GM13977 (cell line): ENCODE measurements around the gene KDELR3.

Experiments
- DNase-seq: peaks from one replicate; pipeline ENCODE4 v3.0.0; 2012; ENCODE audit warnings: low spot score
- in situ Hi-C: fragments of 300-500 bp; cut with MboI; formaldehyde crosslinking; loops from one replicate; pipeline ENCODE4 v1.12.0; 2022; ENCODE audit warnings: low sequenced_read_pairs, low pct_unique_long_range_greater_than_20kb, mixed read lengths, inconsistent platforms; ENCODE audit not compliant: unreplicated experiment
- TF ChIP-seq, protein P1 (sequence below): IDR thresholded peaks from 2 replicates; pipeline ENCODE4 v1.5.1; 2012; ENCODE audit warnings: mild to moderate bottlenecking, control low read depth; ENCODE audit not compliant: insufficient read depth; ENCODE audit errors: extremely low read depth, missing control alignments

KDELR3 gene

DNA sequence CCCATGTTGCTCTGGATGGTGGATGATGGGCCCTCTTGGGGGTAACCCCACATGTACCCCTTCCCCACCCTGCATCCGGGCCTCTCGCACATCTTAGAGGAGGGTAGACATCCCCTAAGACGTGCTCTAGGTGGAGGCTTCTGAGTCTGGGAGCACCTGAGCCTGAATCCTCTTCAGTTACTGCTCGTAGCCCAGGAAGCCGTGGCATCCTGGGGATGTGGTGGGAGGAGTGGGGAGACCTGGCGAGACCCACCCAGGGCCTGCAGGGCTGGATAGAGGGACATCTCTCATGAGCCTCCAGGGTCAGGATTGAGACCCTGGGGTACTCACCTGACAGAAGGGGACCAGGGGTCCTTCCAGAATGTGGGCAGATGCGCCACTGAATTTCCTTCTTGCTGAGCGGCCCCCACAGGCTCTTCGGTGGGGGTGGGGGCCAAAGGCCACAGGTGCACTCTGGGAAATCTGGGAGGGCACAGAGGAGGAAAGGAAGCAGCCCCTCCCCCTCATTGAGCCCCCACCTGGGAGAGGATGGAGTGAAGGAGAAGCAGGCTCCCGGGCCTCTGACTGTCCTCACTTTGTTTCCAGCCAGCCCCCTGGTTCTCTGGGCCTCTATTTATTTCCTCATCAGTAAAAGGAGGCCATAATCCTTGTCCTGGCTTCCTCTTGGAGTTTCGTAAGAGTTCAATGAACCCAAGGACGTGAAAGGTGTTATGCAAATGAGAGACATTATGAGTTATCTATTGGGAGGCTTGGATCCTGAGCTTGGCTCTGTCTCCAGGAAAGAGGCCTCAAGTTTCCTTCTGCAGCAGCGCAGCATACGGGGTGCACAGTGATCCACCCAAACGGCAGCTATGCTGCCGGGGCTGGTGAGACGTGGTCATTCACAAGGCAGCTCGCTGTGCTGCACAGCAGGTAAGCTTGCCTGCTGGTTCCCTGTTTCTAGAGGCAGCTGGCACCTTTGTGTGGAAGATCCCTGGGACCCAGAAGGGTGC, 44.1 kb upstream of the KDELR3 start:
- TF ChIP-seq, protein P1, sequence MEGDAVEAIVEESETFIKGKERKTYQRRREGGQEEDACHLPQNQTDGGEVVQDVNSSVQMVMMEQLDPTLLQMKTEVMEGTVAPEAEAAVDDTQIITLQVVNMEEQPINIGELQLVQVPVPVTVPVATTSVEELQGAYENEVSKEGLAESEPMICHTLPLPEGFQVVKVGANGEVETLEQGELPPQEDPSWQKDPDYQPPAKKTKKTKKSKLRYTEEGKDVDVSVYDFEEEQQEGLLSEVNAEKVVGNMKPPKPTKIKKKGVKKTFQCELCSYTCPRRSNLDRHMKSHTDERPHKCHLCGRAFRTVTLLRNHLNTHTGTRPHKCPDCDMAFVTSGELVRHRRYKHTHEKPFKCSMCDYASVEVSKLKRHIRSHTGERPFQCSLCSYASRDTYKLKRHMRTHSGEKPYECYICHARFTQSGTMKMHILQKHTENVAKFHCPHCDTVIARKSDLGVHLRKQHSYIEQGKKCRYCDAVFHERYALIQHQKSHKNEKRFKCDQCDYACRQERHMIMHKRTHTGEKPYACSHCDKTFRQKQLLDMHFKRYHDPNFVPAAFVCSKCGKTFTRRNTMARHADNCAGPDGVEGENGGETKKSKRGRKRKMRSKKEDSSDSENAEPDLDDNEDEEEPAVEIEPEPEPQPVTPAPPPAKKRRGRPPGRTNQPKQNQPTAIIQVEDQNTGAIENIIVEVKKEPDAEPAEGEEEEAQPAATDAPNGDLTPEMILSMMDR: no peak
- no peak for DNase-seq
- in situ Hi-C loops: no loop called here

DNA sequence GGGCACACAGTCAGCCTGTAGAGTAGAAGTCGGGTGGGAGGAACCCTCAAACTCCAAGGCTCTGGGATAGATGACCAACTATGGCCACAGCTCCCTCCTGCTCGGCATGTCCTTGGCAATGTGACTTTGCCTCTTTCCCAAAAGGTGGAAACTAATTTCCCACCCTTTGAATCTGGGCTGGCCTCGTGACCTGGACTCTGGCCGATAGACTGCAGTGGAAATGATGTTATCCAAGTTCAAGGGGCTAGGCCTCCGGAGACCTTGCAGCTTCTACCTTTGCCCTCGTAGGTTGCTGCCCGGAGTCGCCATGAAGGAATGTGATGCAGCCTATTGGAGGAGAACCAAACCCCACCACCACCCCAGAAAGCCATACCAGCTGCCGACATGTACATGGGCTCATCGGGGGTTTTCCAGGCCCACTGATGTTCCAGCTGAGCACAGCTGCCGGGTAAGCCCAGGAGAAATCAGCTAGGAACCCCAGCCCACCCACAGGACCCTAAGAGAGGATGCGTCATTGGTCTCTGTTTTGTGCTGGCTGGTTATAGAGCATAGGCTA, 43.3 kb upstream of the KDELR3 start:
- DNase-seq: no peak
- TF ChIP-seq, protein P1: no peak
- in situ Hi-C loops: no loop called here

DNA sequence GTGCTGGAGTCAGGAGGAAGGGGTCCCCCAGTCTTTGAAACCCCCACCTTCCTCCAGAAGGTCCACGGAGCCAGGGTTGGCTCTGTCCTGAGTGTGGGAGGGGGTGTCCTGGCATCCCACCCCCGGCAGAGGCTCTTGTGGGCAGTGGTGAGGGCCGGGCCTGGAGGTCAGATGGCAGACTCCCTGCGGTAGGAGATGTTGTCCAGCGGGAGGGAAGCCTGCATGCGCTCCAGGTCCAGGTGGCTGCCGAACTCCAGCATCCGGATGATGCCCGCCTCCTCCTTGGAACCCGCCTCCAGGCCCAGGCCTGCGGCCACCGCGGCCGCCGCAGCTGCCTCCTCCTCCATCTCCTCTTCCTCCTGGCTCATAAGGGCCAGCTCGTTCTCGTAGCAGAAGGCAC, 41.3 kb upstream of the KDELR3 start:
- DNase-seq: no peak
- in situ Hi-C loops: no loop called here
- TF ChIP-seq, protein P1: no peak

DNA sequence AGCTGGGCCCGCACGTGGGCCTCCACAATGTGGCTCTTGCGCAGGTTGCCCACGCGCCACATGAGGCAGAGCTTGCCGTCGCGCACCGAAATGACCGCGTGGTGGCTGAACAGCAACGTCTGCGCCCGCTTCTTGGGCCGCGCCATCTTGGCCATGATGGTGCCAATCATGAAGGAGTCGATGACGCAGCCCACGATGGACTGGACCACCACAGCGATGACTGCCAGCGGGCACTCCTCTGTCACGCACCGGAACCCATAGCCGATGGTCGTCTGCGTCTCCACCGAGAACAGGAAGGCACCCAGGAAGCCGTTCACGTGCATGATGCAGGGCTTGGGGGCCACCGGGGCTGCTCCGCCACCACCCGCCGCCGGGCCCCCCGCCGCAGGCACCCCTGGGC, 40.4 kb upstream of the KDELR3 start:
- TF ChIP-seq, protein P1: no peak
- DNase-seq: no peak
- in situ Hi-C loops: no loop called here

DNA sequence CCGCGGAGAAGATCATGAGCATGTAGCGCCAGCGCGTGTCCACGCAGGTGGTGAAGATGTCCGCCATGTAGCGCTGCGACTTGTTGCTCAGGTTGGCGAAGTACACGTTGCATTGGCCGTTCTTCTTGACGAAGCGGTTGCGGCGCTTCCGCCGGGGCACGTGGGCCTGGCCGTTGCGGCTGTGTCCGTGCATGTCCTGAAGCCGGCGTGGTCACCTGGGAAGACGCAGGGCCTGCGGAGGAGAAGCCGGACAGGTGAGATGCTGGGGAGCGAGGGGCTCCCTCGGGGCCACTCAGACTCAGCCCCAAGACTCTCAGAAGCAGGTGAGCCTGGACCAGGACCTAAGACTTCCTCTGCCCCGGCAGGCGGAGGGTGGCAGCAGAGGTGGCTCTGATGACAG, 40.0 kb upstream of the KDELR3 start:
- DNase-seq: no peak
- in situ Hi-C loops: no loop called here
- TF ChIP-seq, protein P1: no peak

DNA sequence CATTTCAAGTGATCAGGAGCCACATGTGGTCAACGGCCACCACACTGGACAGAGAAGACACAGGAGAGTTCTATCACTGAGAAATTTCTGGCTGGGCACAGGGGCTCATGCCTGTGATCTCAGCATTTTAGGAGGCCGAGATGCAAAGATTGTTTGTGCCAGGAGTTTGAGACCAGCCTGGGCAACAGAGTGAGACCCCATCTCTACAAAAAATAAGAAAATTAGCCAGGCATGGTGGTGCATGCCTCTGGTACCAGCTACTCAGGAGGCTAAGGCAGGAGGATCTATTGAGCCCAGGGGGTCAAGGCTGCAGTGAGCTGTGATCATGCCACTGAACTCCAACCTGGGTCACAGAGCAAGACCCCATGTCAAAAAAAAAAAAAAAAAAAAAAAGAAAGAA, 39.2 kb upstream of the KDELR3 start:
- DNase-seq: no peak
- TF ChIP-seq, protein P1: no peak
- in situ Hi-C loops: no loop called here
